Stromal cell of bone marrow (primary cell): ENCODE data around the gene EXOC2.
"Not testable (repeated sequence)": the region's sequence is repeated elsewhere in the genome, so short reads cannot be mapped to it uniquely, and the experiment has no call there.

ENCODE experiments used
- DNase-seq: peaks from one replicate; pipeline ENCODE4 v3.0.0-alpha.2; 2012; ENCODE audit warnings: low read depth

EXOC2 gene

DNA sequence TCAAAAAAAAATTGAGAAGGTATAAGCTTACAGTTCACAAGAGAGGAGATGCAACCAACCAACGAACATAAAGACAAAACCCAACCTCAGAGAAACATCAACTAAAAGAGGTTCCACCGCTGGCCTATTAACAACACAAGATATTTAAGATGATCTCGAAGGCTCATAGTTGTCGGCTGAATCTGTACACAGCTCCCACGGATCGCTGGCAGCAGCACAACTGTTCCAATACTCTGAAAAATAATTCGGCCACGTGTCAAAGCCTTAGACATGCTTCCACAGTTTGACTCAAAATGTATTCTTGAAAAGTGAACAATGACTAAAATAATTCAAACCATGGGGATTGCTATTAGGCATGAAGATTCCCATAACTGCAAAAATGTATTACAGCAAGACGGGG is 13.7 kb downstream of the EXOC2 start:
- DNase-seq, result no peak

DNA sequence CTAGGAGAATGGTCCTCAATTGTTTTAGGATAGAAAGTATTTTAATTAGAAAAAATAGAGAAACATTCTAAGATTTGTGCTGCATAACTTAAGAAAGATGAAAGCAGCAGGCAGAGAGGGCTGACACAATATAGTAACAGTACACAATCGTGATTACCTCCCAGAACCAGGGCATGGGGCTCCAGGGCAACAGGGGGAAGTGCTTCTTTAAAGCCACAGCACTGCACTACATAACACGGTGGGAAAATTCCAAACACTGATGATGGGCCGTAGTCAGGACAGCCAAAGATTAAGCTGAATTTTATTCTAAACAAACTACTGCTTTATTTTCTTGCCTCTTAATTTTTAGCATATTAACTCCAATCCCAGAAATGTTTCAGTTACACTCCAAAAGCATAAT is 14.4 kb downstream of the EXOC2 start:
- DNase-seq, result no peak

DNA sequence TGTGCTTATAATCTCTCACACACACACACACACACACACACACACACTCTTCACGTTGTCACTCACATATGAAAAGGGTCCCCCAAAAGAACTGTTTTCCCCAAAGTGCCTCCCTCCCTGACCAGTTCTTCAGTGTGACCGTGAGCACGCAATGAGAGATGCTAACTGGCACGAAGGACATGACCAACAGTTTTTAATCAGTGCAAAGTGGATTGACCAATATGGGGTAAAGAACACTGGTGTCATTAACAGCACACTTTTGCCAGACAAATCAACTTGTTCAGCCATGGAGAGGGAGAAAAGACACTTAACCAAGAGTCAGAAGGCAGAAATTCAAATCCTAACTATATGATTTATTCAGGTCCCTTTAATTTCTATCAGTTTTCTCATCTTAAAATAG is 15.0 kb downstream of the EXOC2 start:
- DNase-seq, result no peak

DNA sequence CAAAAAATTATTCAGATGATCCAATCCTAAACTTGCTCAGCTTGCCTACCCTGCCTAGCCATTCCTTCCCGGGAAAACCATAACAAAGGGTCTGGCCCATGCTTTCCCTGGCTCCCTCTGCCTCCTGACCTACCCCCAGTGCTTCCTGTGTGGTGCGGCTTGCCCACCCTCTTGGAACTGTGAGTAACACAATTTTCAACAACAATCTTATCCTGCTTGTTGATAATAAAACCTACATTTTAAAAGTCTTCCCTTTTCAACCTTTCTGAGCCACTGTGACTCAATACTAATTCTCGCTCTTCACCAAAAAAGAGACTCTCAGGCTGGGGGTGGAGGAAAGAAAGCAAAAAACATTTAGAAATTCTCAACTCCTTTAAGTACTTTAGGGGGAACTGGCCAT is 18.0 kb downstream of the EXOC2 start:
- DNase-seq, result no peak

DNA sequence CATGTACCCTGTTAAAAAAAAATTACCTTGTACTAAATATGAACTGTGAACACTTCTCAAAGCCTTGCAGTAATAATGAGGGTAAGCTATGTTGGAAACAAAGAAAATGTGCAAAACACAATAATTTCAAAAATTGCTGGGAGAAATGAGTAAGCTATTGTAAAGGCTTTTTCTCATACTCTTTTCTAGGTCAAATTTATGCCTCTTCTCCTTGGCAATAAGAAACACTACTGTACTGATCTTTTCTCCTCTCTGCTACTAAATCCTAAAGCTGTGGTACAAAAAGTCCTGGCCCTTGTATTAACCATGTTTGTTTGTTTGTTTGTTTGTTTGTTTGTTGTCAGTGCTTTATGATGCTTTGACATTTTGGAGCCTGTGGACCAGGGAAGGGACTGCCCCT is 18.5 kb downstream of the EXOC2 start:
- no peak for DNase-seq

DNA sequence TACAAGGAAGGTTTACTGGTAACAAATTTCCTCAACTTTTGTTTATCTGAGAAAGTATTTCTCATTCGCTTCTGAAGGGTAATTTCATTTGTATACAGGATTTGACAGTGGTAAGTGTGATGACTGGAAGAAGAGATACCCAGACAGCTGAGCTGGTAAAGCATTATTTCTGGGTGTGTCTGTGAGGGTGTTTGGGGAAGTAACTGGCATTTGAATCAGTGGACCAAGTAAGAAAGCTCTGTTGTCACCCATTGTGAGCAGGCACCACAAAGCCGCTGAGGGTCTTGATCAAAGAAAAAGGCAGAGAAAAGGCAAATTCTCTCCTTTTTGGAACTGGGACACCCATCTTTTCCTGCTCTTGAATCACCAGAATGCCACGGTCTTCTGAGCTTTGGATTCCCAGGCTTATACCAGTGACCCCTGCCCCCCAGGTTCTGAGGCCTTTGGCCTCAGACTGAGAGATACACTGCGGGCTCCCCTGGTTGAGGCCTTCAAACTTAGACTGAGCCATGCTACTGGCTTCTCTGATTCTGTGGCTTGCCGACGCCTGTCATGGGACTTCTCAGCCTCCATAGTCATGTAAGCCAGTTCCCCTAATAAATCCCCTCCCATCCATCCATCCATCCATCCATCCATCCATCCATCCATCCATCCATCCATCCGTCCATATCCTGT is 25.5 kb downstream of the EXOC2 start:
- no peak for DNase-seq

DNA sequence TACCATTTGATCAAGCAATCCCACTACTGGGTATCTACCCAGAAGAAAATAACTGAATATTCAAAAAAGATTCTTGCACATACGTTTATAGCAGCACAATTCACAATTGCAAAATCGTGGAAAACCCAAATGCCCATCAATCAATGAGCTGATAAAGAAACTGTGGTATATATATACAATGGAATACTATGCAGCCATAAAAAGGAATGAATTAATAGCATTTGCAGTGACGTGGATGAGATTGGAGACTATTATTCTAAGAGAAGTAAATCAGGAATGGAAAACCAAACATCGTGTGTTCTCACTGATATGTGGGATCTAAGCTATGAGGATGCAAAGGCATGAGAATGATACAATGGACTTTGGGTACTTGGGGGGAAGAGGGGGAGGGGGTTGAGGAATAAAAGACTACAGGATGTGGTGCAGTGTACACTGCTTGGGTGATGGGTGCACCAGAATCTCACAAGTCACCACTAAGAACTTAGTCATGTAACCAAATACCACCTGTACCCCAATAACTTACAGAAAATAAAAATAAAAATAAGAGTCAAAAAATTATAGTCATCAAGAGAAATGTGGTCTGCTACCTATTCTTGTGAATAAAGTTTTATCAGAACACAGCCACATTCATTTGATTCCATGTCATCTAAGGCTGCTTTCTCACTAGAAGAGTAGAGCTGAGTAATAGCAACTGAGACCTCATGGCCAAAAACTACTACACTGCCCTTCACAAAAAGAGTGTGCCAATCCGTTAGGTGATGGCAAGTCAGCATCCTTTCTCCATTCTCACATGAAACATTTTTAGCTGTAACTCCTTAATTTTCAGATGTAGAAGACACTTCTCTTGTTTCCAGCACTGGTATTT is 27.3 kb downstream of the EXOC2 start:
- no peak for DNase-seq

DNA sequence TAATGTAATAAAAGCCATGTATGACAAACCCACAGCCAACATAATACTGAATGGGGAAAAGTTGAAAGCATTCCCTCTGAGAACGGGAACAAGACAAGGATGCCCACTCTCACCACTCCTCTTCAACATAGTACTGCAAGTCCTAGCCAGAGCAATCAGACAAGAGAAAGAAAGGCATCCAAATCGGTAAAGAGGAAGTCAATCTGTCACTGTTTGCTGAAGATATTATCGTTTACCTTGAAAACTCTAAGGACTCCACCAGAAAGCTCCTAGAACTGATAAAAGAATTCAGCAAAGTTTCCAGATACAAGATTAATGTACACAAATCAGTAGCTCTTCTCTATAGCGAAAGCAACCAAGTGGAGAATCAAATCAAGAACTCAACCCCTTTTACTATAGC is 29.2 kb downstream of the EXOC2 start:
- DNase-seq, result not testable (repeated sequence)

DNA sequence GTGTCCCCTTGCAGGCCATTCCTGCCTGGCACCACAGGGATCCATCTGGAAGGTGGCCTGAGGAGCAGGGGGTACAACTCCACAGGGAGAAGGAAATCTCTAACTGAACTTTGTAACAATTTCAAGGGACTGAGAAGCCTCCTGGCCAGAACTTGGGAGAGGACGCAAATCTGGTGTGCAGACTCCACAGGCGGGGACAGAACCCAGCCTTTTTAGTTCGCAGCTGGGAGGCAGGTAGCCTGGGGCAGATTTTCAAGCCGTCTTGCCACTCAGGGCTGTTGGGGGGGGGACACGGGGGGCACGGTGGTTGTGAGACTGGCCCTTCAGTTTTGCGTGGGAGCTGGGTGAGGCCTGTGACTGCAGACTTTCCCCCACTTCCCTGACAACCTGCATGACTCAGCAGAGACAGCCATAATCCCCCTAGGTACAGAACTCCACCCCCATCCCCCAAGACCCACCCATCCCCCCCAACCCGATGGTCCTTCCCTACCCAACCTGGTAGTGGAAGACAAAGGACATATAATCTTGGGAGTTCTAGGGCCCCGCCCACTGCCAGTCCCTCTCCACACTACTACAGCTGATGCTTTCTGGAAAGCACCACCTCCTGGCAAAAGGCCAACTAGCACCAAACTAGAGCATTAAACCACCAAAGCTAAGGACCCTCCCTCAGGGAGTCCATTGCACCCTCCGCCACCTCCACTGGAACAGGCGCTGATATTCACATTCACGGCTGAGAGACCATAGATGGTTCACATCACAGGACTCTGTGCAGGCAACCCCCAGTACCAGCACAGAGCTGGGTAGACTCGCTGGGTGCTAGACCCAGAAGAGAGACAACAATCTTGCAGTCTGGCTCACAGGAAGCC is 33.0 kb downstream of the EXOC2 start:
- DNase-seq, result no peak

DNA sequence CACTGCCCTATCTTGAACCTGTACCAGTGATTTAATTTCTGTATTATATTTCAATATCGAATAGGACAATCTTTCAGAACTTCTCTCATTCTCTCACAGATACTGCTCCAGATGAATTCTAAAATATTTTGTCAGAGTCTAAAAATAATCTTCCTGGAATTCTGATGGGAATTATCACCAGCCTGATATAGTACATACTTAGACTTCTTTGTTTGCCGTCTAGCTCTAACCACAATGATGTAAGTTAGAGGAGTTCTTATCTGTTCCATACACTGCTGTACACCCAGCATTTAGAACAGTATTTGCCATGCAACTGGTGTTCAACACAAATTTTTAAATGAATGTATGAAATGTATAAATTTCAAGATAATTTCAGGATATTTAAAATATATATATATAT is 34.7 kb downstream of the EXOC2 start:
- DNase-seq, result peak; percentile 13

DNA sequence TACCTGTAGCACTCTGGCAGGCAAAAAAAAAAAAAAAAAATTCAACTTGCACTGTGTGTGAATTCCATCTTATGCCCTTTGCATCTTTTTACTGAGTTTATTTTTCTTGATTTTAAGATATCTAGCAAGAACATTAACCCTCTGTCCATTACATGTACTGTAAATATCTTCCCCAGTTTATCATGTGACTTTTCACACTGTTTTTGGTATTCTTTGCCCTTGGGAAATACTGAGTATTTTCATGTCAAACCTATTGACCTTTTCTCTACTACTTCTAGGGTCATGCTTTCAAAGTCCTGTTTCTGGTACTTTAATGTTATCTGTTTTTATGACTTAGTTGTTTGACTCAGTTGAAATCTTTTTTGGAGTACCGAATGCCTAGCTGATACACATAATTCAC is 35.2 kb downstream of the EXOC2 start:
- DNase-seq, result no peak

DNA sequence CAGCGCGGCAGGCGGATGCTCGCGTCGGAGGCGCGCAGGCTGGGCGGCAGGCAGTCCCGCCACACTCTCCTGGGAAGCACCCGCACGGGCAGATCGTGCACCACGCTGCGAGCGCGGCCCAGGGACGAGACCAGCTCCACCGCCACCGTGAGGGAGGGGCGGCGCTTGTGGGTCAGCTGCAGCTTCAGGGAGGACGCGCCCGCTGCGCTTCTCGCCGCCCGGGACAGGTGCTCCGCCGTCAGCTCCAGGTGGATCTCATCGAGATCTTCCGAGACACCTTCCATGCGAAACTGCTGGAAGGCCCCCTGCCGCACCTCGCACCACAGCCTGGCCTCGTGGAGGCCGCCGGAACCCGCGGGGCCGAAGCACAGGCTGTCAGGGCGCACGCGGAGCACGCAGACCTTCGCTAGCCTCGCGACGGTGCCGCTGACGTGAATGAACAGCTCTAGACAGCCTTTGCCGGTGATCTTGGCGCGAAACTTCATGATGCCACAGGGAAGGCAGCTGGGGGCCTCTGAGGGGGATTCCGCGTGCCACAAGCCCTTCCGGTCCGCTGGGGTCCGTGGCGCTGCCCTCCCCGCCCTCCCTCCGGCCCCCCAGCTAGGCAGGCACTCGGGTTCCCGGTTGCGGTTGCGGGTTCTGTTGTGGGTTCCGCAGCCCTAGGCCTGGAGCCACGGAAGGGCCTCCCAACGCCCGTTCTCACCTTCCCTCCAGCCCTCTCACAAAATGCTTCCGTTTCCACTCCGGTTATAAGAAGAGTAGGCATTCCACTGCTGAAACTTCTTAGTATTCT is 36.3 kb downstream of the EXOC2 start, which contains the start of gene HUS1B:
Gene HUS1B (minus strand): TSS at position 641 of the 793 bp plus-strand sequence. CDS start 156 bp downstream, at position 485.
- DNase-seq, result no peak

DNA sequence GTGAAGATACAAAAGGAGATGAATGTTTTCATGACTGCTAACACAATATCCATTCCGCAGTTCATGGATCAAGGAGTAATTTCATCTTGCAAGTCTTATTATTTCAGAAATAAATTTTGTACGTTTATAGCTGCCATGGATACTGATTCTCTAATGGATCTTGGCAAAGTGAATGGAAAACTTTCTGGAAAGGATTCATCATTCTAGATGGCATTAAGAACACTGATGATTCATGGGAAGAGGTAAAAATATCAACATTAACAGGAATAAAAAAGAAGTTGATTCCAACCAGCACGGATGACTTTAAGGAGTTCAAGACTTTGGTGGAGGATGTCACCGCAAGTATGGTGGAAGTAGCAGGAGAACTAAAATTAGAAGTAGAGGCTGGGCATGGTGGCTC is 38.8 kb downstream of the EXOC2 start:
- peak; percentile 36 for DNase-seq

DNA sequence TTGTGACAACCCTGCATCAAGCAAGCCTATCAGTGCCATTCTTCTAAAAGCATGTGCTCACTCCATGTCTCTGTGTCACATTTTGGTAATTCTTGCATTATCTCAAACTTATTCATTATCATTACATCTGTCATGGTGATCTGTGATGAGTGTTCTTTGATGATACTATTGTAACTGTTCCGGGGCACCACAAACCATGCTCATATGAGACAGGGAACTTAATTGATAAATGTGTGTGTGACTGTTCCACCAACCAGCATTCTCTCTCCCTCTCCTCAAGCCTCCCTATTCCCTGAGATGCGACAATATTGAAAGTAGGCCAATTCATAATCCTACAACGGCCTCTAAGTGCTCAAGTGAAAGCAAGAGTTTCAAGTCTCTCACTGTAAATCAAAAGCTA is 40.1 kb downstream of the EXOC2 start:
- DNase-seq, result no peak

DNA sequence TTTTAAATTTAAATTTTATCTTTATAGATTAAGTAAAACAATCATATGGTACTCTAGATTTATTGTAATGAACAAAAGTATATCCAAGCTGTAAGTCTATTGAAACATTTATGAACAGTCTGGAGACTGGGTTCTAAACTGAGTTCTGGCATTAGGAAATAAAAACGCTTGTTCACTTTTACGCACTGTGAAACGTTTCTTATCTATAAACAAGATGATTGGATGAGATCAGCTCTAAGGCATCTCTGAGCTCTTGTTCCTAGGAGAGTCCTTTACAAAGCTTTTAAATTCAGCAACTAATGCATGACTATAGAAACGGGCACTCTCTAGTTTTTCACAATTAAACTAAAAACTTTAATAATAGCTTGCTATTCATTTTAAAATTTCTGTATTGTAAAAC is 42.8 kb downstream of the EXOC2 start:
- no peak for DNase-seq

DNA sequence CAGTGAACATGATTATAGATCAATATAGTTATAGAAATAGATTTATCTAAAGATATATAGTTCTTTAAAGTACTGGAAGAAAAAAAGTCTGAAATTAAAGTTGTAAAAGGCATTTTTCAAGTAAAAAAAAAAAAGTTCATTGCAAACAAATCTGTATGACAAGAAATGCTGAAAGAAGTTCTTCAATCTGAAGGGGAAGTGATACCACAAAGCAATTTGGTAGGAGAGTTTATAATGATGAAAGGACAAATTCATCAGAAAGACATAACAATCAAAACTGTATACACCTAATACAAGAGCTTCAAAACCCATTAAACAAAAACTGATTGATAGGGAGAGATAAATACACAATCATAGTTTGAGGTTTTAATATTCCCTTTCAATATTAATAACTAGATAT is 50.1 kb downstream of the EXOC2 start:
- no peak for DNase-seq

DNA sequence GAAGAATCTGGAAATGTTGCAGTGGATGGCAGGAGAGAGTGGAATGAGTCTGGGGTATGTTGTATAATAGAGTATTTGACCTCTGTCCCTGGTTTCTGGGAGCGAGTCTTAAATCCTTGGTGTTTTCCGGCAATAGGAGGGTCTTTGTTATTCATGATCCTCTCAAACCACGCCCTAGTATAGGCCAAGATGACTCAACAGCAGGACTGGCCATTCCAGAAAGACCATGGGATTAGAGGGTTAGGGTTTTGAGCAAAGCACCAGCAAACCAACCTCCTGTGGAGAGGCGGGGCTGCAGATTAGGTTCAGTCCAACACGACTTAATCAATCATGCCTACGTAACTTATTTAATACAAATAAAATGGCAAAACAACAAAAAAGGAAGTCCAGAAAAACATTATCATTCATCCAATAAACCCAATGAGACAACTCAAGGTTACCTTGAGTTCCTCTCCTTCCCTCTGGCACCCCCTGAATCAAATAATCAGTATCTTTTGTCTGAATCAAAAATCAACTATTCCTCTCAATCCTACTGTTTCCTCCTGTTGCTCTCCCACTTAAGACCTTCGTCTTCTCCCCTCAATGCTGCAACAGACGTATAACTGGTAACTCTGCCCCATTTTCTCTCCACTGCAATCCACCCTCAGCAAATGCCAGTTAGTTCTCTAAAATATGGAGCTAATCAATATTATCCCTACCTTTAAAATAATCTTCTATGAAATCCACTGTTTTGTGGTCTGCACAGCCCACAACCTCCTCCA is 51.5 kb downstream of the EXOC2 start:
- no peak for DNase-seq

DNA sequence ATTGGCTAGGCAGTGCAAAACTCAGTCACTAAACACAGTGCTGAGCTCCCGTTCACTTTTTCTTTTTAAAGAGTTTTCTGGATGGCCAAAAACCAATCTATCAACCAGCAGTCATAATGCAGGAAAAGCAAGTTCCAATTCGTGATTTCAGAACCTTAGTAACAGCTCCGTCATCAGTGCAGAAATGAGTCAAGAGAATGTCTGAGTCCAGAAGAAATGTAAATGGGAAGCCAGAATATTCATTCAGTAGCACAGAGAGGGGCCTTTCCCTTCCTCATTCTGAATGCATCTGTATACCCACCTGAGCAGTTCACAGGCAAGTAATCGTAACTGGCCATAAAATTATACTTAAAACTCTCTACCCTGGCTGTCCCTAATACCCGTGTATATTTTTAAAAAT is 56.5 kb downstream of the EXOC2 start:
- no peak for DNase-seq

DNA sequence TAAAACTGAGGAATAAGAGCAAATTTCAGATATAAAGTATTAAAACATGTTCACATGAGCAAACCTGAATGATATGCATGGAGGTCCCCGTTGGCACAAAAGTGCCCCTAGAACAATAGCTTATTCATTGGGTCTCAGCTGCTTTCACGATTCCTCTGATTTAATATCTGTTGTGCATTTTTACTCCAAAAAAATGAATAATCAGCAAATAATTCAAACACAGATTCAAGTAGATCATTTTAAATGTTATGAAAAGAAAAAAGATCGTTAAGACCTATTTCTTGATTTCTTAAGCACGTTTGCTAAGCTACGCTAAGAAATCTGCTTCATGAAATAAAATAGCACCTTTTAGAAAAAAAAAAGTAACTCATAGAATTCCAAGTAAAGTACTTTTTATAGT is 57.7 kb downstream of the EXOC2 start:
- no peak for DNase-seq

DNA sequence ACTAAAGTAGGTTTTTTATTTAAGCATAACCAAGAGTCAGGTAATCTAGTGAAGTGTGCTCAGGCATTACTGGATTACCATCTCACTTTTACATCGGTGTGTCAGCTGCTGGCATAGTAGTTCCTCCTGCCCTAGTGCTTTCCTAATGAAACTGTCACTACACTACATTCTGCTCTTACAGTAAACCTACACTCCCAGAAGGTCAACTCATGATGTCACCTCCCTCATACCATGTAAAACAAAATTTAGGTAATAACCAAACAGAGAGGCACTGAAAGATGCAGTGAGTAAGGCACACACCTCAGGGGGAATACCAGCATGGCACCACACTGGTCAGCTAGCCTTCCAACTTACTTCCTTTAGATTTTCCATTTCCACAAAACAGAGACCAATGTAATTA is 59.3 kb downstream of the EXOC2 start:
- DNase-seq, result no peak

DNA sequence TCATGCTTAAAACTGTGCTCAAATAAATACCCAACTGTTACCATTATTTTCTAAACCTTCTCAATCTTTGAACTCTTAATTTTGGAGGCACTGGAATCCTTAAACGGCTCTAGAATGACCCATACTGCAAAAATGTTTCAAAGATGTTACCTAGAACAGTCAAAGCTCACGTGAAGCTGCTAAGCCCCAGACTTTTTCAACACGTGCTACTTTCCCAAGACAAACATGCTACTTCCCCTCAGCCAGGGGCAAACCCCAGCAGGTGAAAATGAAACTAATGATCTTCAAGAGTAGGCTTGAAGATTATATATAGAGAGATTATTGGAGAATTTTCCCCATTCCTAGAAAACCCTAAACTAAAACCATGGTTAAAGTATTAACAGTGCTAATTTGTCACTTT is 64.2 kb downstream of the EXOC2 start:
- DNase-seq, result no peak
